Activated CD8-positive, alpha-beta memory T cell treated with anti-CD3 and anti-CD28 coated beads, Interleukin-2, amount 50 U/mL, for 1 hour (primary cell): ENCODE results near the gene CTBP2.

Experiments
- DNase-seq: peaks from one replicate; pipeline ENCODE4 v3.0.0-alpha.2; 2020; ENCODE audit errors: extremely low read depth

The CTBP2 gene

DNA sequence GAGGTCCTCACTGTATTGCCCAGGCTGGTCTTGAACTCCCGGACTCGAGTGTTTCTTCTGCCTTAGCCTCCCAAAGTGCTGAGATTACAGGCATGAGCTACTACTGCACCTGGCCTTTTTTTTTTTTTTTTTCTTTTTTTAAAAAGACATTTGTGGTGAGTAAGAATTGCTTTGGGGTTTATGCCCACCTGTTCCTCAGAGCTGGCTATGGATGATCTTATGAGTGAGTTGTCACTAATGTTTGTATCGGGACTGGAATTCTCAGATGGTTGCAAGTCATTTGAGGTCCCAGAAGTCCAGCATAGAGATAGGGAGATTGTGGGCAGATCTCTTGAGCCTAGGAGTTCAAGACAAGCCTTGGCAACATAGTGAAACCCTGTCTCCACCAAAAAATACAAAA is 183.2 kb downstream of the CTBP2 start:
- no peak for DNase-seq

DNA sequence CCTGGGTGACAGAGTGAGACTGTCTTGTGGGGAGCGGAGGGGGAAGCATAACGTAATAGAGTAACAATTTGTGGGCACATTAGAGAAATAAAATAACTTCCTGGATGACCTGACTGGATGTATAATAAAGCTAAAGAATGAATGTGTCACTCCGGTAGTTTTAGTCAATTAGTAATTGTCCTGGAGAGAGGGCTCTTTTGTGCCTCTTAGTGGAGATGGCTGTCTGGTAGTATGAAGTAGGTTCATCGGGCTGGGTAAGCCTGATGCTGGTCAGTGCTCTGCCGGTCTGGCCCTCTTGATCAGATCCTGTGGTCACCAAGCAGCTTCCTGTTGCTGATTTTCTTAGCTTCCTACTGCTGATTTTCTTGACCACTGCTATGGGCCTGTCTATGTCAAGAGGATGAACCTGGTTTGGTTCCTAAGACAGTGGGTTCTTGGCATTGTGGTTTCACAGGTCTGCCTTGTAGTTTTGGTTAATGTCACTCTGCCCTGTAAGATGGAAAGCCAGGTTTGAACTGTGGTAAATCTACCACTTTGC is 184.3 kb downstream of the CTBP2 start:
- DNase-seq = no peak

GRCh38 chr10:124974131-124974530 is 186.2 kb downstream of the CTBP2 start:
- DNase-seq = no peak

DNA sequence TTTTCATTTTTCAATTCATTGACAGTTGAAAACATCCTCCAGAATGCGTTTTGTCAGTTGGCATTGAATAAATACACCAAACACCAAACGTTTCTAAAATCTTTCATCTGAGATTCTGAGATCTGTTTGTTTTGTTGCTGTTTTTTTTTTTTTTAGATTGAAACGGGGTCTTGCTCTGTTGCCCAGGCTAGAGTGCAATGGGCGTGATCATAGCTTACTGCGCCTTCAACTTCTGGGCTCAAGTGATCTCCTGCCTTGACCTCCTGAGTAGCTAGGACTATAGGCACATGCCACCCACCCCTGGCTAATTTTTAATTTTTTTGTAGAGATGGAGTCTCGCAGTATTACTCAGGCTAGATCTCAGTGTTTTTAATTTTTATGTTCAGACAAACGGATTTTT is 187.7 kb downstream of the CTBP2 start:
- DNase-seq = no peak

GRCh38 chr10:124971276-124971675 is 189.1 kb downstream of the CTBP2 start:
- DNase-seq = no peak

- DNase-seq = no peak
Observed at GRCh38 chr10:124967255-124967654, 193.1 kb downstream of the CTBP2 start.

GRCh38 chr10:124966008-124966407 is 194.4 kb downstream of the CTBP2 start:
- DNase-seq = no peak

DNA sequence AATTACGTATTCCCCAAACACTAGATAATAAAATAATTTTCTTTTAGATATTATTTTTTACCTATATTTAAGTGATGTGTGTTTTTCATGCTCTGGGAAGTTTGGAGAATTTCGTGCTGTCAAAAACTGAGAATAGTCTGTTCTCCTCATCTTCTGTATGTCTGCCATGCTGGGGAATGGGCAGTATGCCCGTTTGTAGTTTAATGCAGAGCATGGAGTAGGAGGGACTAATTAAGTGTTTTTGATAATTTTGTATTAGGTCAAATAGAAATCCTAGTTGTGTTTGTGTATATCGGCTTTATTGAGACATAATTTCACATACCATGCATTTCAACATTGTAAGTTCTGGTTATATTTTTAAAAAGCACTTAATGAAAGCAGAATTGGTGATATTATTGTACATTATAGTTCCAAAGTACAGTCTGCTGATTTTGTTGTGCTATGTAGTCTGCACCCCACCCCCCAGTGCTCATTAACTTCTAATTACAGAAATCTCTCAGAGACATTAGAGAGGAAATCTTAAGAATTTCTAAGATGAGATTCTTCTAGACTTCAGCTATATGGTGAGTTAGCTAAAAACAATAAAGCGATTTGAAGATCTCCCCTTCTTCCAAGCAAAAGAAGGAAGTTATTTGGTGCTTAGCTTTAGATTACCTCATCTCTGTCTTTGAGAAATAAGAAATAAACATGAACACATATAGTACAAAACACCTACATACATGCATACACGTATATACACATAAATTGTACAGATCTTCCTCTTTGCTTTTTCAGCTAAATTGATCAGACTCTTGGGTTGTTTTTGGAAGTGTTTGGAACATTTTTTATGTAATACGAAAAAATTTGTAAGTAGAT is 196.3 kb downstream of the CTBP2 start:
- DNase-seq = no peak

DNA sequence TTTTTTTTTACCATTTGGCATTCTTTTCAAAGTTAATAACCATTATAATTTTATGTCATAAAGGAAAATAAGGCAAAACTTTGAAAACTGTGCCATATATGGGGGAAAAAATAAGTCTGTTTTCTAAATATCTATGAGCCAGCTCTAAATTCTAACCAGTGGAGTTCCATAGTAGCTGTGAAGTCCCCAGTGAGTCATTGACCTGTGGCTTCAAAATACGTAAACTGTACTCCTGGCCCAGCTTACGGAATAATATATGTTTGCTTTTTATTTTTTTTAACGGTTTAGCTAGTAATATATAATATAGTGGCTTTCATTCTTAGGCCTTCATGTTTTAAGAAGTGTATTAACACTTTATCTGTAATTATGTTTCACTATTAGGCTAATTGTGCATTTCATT is 197.9 kb downstream of the CTBP2 start:
- DNase-seq = no peak

GRCh38 chr10:124961248-124961570 is 199.2 kb downstream of the CTBP2 start:
- DNase-seq = no peak

DNA sequence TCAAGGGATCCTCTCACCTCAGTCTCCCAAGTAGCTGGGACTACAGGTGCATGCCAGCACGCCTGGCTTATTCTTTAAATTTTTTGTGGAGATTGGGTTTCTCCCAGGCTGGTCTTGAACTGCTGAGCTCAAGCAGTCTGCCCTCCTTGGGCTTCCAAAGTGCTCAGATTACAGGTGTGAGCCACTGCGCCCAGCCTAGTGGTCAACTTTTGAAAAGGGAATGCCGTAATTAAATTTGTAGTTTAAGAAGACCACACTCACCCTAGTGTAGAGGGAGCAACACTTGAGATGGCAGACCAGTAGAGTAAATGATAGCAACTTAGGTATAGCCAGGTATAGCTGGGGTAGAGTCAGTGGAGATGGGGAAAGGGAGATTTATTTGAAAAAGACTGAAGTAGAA is 200.8 kb downstream of the CTBP2 start:
- no peak for DNase-seq

DNA sequence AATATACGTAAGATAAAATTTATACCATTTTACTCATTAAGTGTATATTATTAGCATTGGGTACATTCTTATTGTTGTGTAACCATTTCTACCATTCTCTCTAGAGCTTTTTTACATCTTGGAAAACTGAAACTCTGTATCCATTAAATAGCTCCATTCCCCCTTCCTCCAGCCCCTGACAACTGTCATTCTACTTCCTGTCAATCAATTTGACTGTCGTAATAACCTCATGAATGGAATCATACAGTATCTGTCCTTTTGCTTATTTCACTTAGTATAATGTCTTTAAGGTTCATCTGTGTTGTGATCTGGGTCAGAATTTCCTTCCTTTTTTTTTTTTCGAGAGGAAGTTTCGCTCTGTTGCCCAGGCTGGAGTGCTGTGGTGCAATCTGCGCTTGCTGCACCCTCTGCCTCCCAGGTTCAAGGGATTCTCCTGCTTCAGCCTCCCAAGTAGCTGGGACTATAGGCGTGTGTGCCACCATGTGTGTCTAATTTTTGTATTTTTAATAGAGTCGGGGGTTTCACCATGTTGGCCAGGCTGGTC is 202.9 kb downstream of the CTBP2 start:
- no peak for DNase-seq

GRCh38 chr10:124956764-124957163 is 203.6 kb downstream of the CTBP2 start:
- DNase-seq = no peak

GRCh38 chr10:124955868-124956267 is 204.5 kb downstream of the CTBP2 start:
- no peak for DNase-seq

- DNase-seq = no peak
Observed at GRCh38 chr10:124955243-124955642, 205.1 kb downstream of the CTBP2 start.

- no peak for DNase-seq
Observed at GRCh38 chr10:124953421-124953820, 206.9 kb downstream of the CTBP2 start.

- DNase-seq = no peak
Observed at GRCh38 chr10:124952123-124952522, 208.2 kb downstream of the CTBP2 start.

DNA sequence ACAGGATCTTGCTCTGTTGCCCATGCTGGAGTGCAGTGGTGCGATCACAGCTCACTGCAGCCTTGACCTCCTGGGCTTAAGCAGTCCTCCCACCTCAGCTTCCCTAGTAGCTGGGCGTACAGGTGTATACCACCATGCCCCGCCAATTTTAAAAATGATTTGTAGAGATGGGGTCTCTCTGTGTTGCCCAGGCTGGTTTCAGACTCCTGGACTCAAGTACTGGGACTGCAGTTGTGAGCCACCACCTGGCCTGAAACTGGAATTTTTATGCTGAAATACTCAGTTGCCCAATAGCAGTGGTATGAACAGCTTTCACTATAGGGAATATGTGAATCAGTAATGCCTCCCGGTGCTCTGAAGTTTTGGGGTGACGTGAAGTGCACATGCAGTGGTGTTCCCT is 210.8 kb downstream of the CTBP2 start:
- DNase-seq = no peak

GRCh38 chr10:124946945-124947344 is 213.4 kb downstream of the CTBP2 start:
- DNase-seq = no peak

- no peak for DNase-seq
Observed at GRCh38 chr10:124944982-124945381, 215.4 kb downstream of the CTBP2 start.

- no peak for DNase-seq
Observed at GRCh38 chr10:124943301-124944092, 216.9 kb downstream of the CTBP2 start.

DNA sequence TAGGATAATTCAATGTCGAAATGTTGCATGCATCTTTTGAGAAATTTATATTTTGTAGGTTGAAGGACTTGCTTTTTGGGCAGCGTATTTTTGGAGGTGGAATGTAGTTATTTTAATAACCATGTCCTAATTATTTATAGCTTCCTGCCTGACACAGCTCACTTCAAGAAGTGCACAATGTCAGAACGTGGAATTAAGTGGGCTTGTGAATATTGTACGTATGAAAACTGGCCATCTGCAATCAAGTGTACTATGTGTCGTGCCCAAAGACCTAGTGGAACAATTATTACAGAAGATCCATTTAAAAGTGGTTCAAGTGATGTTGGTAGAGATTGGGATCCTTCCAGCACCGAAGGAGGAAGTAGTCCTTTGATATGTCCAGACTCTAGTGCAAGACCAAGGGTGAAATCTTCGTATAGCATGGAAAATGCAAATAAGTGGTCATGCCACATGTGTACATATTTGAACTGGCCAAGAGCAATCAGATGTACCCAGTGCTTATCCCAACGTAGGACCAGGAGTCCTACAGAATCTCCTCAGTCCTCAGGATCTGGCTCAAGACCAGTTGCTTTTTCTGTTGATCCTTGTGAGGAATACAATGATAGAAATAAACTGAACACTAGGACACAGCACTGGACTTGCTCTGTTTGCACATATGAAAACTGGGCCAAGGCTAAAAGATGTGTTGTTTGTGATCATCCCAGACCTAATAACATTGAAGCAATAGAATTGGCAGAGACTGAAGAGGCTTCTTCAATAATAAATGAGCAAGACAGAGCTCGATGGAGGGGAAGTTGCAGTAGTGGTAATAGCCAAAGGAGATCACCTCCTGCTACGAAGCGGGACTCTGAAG is 217.8 kb downstream of the CTBP2 start:
- DNase-seq = no peak
